GM12892 (cell line): ENCODE results near the gene EXOC6.

Source experiments
- DNase-seq: peaks from one replicate; pipeline ENCODE4 v3.0.0; 2011; ENCODE audit not compliant: insufficient read length
- FAIRE-seq: peaks from 2 replicates; lab custom pipeline; 2011; peaks lifted over from hg19 to GRCh38; lab: Jason Lieb, UNC
- POLR2A ChIP-seq: IDR thresholded peaks from 2 replicates; pipeline ENCODE4 v1.6.1; 2011; ENCODE audit warnings: low read depth, low read length, control low read depth
- POLR2AphosphoS5 ChIP-seq: IDR thresholded peaks from 2 replicates; pipeline ENCODE4 v1.6.1; 2011; ENCODE audit warnings: low read depth, low read length, control low read depth
- TAF1 ChIP-seq: IDR thresholded peaks from 2 replicates; pipeline ENCODE4 v1.6.1; 2011; ENCODE audit warnings: low read depth, mild to moderate bottlenecking, control low read depth, low read length, borderline replicate concordance

EXOC6 gene

DNA sequence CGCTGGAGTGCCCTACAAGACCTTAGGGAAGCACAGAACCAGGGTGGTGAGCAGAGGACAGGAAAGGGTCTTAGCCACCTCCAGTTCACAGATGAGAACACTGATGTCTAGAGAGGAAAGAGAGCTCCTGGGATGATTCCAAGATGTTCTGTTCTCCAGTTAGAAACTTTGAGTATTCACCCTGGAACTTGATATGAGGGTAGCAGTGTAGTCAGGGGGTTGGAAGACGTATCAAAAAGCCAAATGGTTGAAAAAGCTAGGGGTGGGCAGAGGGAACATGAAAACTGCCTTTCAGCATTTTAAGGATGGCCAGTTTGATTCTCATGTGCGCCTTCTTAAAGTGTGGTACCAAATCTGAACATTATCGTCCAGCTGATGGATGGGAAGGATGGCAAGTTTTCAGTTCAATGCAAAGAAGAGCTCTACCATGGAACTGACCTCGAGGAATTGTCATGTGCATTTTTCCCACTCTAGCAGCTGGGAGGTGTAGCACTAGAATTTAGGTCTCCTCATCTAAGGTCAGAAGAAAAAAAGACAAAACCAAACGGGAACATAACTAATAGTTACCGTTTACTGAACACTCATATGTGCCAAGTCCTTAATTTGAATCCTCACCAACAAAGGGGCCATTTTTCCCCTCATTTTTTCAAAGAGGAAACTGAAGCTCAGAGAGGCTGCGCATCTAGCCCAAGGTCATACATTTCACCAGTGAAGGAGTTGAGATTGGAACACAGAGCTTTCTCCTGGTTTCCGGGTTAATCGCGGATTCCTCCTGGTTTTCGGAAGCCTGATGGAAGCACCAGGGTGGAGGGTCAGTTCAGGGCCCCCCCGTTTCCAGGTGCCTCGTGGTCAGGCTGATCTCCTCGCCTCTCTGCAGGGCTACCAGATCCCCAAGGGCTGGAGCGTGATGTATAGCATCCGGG, 219.4 kb downstream of the EXOC6 start:
- FAIRE-seq (no peak), DNase-seq (no peak)
- TF ChIP-seq POLR2A (no peak), POLR2AphosphoS5 (no peak), TAF1 (no peak)

GRCh38 chr10:93068411-93069244, 220.3 kb downstream of the EXOC6 start:
- no peak for DNase-seq
- TF ChIP-seq POLR2AphosphoS5 (no peak), POLR2A (no peak), TAF1 (no peak)
- no peak for FAIRE-seq

DNA sequence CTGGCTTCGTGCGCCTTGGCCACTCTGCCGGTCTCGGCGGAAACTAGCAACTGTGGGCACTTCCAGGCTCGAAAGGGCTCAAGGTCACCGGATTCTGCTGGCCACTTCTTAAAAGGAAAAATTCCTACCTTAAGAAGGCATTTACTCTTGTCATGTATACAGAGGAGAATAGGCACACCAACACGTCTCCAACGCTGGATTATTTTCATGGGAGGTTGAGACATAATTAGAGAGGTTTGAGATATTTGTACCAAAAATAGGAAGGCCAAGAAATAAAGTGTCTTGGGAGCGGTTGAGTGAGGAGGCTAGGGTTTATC, 220.9 kb downstream of the EXOC6 start:
- TF ChIP-seq POLR2A (no peak), POLR2AphosphoS5 (no peak), TAF1 (no peak)
- FAIRE-seq, result no peak
- DNase-seq, result no peak

DNA sequence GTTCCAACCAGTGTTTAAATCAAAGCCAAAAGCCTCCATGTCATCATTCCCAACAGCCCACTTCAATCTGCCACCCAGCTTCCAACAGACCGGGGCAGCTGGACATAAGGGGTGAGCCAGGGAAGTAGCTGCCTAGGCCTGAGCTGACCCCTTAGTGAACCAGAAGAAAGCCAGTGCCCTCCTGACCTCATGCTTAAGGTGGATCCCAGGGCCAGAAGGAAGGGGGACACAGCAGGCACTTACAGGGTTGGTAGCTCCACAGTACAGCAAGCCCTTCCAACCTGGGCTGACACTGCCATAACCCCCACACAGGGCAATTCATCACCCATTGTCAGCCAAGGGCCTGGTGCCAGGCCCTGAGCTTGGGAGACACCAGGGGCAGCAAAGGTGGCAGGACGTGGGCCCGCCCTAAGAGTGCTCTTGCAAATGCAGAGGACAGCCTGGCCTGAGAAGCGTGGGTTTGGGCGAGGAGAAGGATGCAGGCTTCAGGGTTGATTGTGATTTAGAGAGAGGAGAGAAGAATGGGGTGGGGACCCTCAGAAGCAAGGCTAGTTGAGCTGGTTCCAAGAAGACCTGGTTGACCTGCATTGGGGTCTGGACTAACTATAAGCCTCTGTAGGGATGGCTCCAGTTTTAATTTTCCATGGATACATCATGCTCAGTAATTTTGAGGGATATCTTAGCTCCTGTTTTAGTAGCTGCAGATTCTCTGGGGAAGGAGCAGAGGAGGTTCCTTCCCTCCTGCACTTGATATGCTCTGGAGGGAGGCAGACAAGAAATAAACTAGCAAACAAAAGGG, 222.3 kb downstream of the EXOC6 start:
- FAIRE-seq (no peak), DNase-seq (no peak)
- TF ChIP-seq POLR2A, result no peak
- TF ChIP-seq POLR2AphosphoS5, result no peak
- no peak for TF ChIP-seq TAF1

GRCh38 chr10:93071177-93071472, 222.8 kb downstream of the EXOC6 start:
- FAIRE-seq, result no peak
- TF ChIP-seq TAF1 (no peak), POLR2AphosphoS5 (no peak), POLR2A (no peak)
- DNase-seq, result no peak

DNA sequence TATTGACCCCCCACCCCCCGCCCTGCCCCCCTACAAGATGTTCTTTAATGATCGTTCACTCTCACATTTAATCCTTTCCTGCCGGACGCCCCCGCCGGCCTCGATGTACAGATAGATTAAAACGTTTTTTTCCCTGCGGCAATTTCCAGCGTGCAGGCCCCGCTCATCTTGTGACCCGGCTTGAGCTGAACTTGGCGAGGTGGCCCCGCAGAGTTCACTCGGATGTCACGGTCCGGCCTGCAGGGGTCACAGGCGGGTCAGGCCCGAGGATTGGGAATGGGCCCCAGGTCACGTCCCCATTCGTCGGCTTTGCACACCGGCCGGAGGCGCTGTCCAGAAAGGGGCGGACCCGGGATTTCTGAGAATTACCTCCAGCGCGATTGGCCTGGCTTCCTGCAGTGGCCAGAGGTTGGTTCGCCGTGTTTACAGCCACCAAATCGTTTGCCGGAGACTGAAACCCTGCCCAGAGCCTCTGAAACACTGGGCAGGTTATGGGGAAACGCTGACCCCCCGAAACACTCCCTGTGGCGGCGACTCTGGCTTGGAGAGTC, 223.4 kb downstream of the EXOC6 start:
- TF ChIP-seq POLR2AphosphoS5, result no peak
- TF ChIP-seq TAF1, result no peak
- TF ChIP-seq POLR2A, result no peak
- peak; percentile 36 for DNase-seq
- FAIRE-seq, result no peak

DNA sequence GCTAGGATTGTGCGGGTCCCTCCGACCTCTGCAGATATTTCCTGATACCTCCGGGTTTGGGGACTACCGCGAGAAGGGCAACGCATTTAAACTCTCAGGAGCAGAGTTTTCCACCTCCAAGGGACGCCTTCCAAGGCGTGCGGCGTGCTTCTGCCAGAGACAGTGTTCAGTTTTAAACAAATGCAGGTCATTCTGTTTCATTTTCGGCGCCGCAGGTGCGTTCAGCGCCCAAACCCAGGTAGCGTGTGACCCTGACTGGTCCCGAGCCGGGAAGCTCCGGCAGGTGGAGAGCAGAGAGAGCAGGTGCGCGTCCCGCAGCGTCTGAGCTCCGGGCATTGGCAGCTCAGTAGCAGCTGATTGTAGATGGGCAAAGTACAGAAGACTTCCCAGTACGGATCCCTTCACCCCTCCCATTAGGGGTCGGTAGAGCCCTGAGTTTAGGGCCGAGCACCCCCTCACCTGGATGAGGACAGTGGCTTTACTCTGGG, 223.9 kb downstream of the EXOC6 start:
- DNase-seq (no peak), FAIRE-seq (no peak)
- TF ChIP-seq POLR2AphosphoS5, result no peak
- TF ChIP-seq POLR2A, result no peak

DNA sequence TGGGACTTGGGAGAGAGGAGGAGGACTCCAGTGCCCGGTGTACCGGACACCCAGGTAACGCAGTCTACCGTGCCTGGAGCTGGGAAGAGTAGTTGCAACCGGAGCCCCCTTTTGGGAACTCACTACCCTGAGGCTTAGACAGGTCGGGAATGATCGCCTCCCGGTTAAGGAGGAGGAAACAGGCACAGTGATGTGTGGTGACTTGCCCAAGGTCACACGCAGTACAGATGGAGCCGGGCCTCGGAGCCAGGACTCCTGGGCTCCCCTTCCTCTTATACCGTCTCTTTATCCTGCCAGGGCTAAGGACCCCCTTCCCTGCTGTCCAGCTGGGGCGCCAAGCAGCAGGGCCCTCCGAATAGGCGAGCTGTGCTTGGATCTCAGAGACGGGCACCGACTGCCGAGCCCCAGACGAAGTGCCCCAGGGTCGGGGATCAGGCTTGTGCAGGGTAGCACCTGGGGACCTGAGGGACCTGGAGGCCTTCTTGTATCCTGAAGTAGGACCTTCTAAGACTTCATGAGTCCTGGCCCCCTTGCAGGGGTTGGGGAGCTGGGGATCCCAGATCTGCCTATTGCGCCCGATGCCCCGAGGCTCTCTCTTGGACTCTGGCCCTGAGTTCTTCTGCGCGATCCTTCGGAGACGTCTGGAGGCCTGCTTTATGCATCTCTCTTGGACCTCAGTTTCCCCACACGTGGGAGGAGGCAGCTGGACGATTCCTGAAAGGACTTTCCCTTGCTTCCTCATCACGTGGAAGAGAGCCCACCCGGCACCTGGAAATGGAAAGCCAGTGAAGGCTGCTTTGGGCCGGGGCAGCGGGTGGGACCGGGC, 224.6 kb downstream of the EXOC6 start:
- TF ChIP-seq POLR2AphosphoS5, result no peak
- TF ChIP-seq TAF1, result no peak
- no peak for TF ChIP-seq POLR2A
- FAIRE-seq, result no peak
- DNase-seq, result no peak

- FAIRE-seq (no peak), DNase-seq (no peak)
- TF ChIP-seq TAF1 (no peak), POLR2A (no peak)
Measured at GRCh38 chr10:93073539-93074146, 225.3 kb downstream of the EXOC6 start, which contains the start of gene CYP26A1. Gene CYP26A1 (plus strand): TSS chr10:93073893. CDS start chr10:93073935, 42 bp downstream.

- DNase-seq (peak; percentile 33), FAIRE-seq (no peak)
- no peak for TF ChIP-seq POLR2AphosphoS5
Measured at GRCh38 chr10:93074147-93074596, 225.9 kb downstream of the EXOC6 start.
